Natural killer cell (primary cell): ENCODE results near the gene ZNF536. TPM values are rescaled to one million over a fixed set of nuclear protein-coding genes. Genes with fewer than 3 reads are reported as not detected.

Experiments used
- ATAC-seq, 3 donors: fragments of 150-1000 bp in 2 of 3; fragments of 200-7000 bp in 1 of 3; cut with Tn5 transposase; 1 replicate in 1 of 3; 2 replicates in 2 of 3; pipeline ENCODE4 v1.10.0; 2021; ENCODE audit warnings: mild to moderate bottlenecking in 2 of 3, moderate library complexity in 2 of 3
- DNase-seq, 2 donors: peaks; one replicate each; pipeline versions ENCODE4 v3.0.0 to v3.0.0-alpha.2; 2013 to 2021; ENCODE audit warnings: mixed read lengths in 1 of 2
- H3K27ac ChIP-seq: one replicate; pipeline ENCODE4 v1.5.1; 2013; ENCODE audit warnings: mild to moderate bottlenecking, low read length
- H3K27me3 ChIP-seq: one replicate; pipeline ENCODE4 v1.6.1; 2013; ENCODE audit warnings: low read length; ENCODE audit not compliant: control insufficient read depth, insufficient read depth
- H3K36me3 ChIP-seq: one replicate; pipeline ENCODE4 v1.6.1; 2013; ENCODE audit warnings: low read length; ENCODE audit not compliant: control insufficient read depth, insufficient read depth
- H3K4me1 ChIP-seq: one replicate; pipeline ENCODE4 v1.6.1; 2013; ENCODE audit warnings: low read length; ENCODE audit not compliant: control insufficient read depth, insufficient read depth
- H3K4me3 ChIP-seq: one replicate; pipeline ENCODE4 v1.5.1; 2013; ENCODE audit warnings: low read length
- H3K9me3 ChIP-seq: one replicate; pipeline ENCODE4 v1.6.1; 2013; ENCODE audit warnings: low read length; ENCODE audit not compliant: control insufficient read depth, insufficient read depth
- H3K27ac Mint-ChIP-seq, 2 donors: one replicate each; pipeline ENCODE4 v1.8.0; 2022; ENCODE audit warnings: mild to moderate bottlenecking in 2 of 2, mixed read lengths in 2 of 2, moderate library complexity in 1 of 2
- H3K27me3 Mint-ChIP-seq, 2 donors: one replicate each; pipeline ENCODE4 v1.8.0; 2022; ENCODE audit warnings: low read depth in 2 of 2, mixed read lengths in 2 of 2
- H3K36me3 Mint-ChIP-seq: one replicate; pipeline ENCODE4 v1.8.0; 2022; ENCODE audit warnings: mixed read lengths
- H3K4me1 Mint-ChIP-seq, 2 donors: one replicate each; pipeline ENCODE4 v1.8.0; 2022; ENCODE audit warnings: mixed read lengths in 2 of 2
- H3K4me3 Mint-ChIP-seq: one replicate; pipeline ENCODE4 v1.8.0; 2022; ENCODE audit warnings: mild to moderate bottlenecking, moderate library complexity, mixed read lengths
- H3K9me3 Mint-ChIP-seq, 2 donors: one replicate each; pipeline ENCODE4 v1.8.0; 2022; ENCODE audit warnings: mixed read lengths in 2 of 2
- CTCF ChIP-seq: fragments of 200-600 bp; IDR thresholded peaks from one replicate; pipeline ENCODE4 v1.8.0; 2022; ENCODE audit warnings: antibody characterized with exemption
- WGBS: methylation state at CpG from one replicate; pipeline ENCODE4 v1.1.7; 2013; ENCODE audit warnings: missing lambda C conversion rate; ENCODE audit not compliant: insufficient coverage; 5-methylcytosine and 5-hydroxymethylcytosine counted together
- intact Hi-C: fragments of 100-400 bp; cut with micrococcal nuclease; formaldehyde crosslinking; loops from one replicate; pipeline ENCODE4 v1.14.2; 2022
- total RNA-seq, 4 donors: library from RNA; stranded (reverse); fragments of 120-200 nt in 1 of 4; gene quantifications; one replicate each; pipeline versions ENCODE4 v1.2.3 to v1.2.4, GENCODE V29; 2013 to 2022

Gene ZNF536
- total RNA-seq, 3 donors from 2014 or later (not counting 1 experiment from before 2014, with no cell fraction given): not detected

GRCh38 chr19:30447553-30447870 lies 75.3 kb downstream of the ZNF536 start:
- DNase-seq (no peak), ATAC-seq (no peak)
- Mint-ChIP-seq H3K36me3 (no peaks in the 10 kb centered on the region), H3K4me3 (no peak overlapping the region), H3K27me3 (peaks cover 0 to 24% of the 10 kb centered on the region in 2 donors), H3K27ac (no peak overlapping the region), H3K9me3 (no peaks in the 10 kb centered on the region), H3K4me1 (no peaks in the 10 kb centered on the region)
- intact Hi-C loops: no loop called here
- Histone ChIP-seq H3K36me3 (no peaks in the 10 kb centered on the region), H3K4me1 (no peaks in the 10 kb centered on the region), H3K4me3 (no peak overlapping the region), H3K9me3 (no peaks in the 10 kb centered on the region), H3K27ac (no peak overlapping the region), H3K27me3 (no peaks in the 10 kb centered on the region)
- no peak for TF ChIP-seq CTCF
- 88% methylated on average over 4 of the region's 4 CpGs for WGBS

- H3K9me3 Mint-ChIP-seq: no peaks in the 10 kb centered on the region
- no peaks in the 10 kb centered on the region for H3K9me3 ChIP-seq
- no peak overlapping the region for H3K27ac ChIP-seq
- H3K36me3 Mint-ChIP-seq: no peaks in the 10 kb centered on the region
- no peak overlapping the region for H3K27ac Mint-ChIP-seq
- intact Hi-C loops: no loop called here
- no peak for ATAC-seq
- H3K36me3 ChIP-seq: no peaks in the 10 kb centered on the region
- WGBS: 84% methylated on average over 9 of the region's 9 CpGs
- no peak overlapping the region for H3K4me3 Mint-ChIP-seq
- H3K4me1 Mint-ChIP-seq: no peaks in the 10 kb centered on the region
- no peak overlapping the region for H3K4me3 ChIP-seq
- no peaks in the 10 kb centered on the region for H3K27me3 ChIP-seq
- TF ChIP-seq CTCF: no peak
- DNase-seq: no peak
- H3K27me3 Mint-ChIP-seq: peaks cover 0 to 24% of the 10 kb centered on the region in 2 donors
- H3K4me1 ChIP-seq: no peaks in the 10 kb centered on the region
Observed at GRCh38 chr19:30448386-30449077, 76.3 kb downstream of the ZNF536 start.

GRCh38 chr19:30449078-30449590 lies 77.0 kb downstream of the ZNF536 start:
- no peaks in the 10 kb centered on the region for H3K9me3 Mint-ChIP-seq
- no peaks in the 10 kb centered on the region for H3K9me3 ChIP-seq
- H3K27me3 ChIP-seq: no peaks in the 10 kb centered on the region
- no peak for TF ChIP-seq CTCF
- no peak overlapping the region for H3K27ac ChIP-seq
- H3K4me1 ChIP-seq: no peaks in the 10 kb centered on the region
- H3K4me3 Mint-ChIP-seq: no peak overlapping the region
- WGBS: 82% methylated on average over 6 of the region's 6 CpGs
- no peaks in the 10 kb centered on the region for H3K4me1 Mint-ChIP-seq
- no peaks in the 10 kb centered on the region for H3K36me3 ChIP-seq
- H3K36me3 Mint-ChIP-seq: no peaks in the 10 kb centered on the region
- peaks cover 0 to 24% of the 10 kb centered on the region in 2 donors for H3K27me3 Mint-ChIP-seq
- DNase-seq (no peak), ATAC-seq (no peak)
- intact Hi-C loops: no loop called here
- no peak overlapping the region for H3K4me3 ChIP-seq
- no peak overlapping the region for H3K27ac Mint-ChIP-seq

GRCh38 chr19:30449673-30450072 lies 77.5 kb downstream of the ZNF536 start:
- TF ChIP-seq CTCF: no peak
- H3K27ac ChIP-seq: no peak overlapping the region
- no peaks in the 10 kb centered on the region for H3K27me3 ChIP-seq
- ATAC-seq (no peak), DNase-seq (no peak)
- Mint-ChIP-seq H3K4me1 (no peaks in the 10 kb centered on the region), H3K4me3 (no peak overlapping the region), H3K27me3 (peaks cover 0 to 24% of the 10 kb centered on the region in 2 donors), H3K36me3 (no peaks in the 10 kb centered on the region), H3K9me3 (no peaks in the 10 kb centered on the region), H3K27ac (no peak overlapping the region)
- 90% methylated on average over 2 of the region's 8 CpGs for WGBS
- intact Hi-C loops: no loop called here
- H3K36me3 ChIP-seq: no peaks in the 10 kb centered on the region
- H3K4me1 ChIP-seq: no peaks in the 10 kb centered on the region
- no peak overlapping the region for H3K4me3 ChIP-seq
- no peaks in the 10 kb centered on the region for H3K9me3 ChIP-seq
